Hindlimb muscle (tissue), 1 donor: ENCODE measurements around the gene ASCL3. TPM values are rescaled to one million over a fixed set of nuclear protein-coding genes. Genes with fewer than 3 reads are reported as not detected.
"Not testable (repeated sequence)": the region's sequence is repeated elsewhere in the genome, so short reads cannot be mapped to it uniquely, and the experiment has no call there.

Source experiments
- DNase-seq: peaks from one replicate; pipeline ENCODE4 v3.0.0-alpha.2; 2013
- polyA plus RNA-seq: library from polyadenylated mRNA; unstranded; fragments of 120-200 nt; gene quantifications from one replicate; pipeline ENCODE4 v1.2.1, GENCODE V29; 2013; ENCODE audit not compliant: insufficient read length

ASCL3 gene
- polyA plus RNA-seq, 1 donor: not detected

- no peak for DNase-seq
Observed at GRCh38 chr11:8910649-8911026, 32.2 kb downstream of the ASCL3 start.

GRCh38 chr11:8908099-8908498 lies 34.7 kb downstream of the ASCL3 start:
- no peak for DNase-seq

- DNase-seq: no peak
Observed at GRCh38 chr11:8907116-8907515, 35.7 kb downstream of the ASCL3 start.

GRCh38 chr11:8905528-8906165 lies 37.2 kb downstream of the ASCL3 start:
- DNase-seq: no peak

- no peak for DNase-seq
Observed at GRCh38 chr11:8899119-8899753, 43.6 kb downstream of the ASCL3 start.

- DNase-seq: not testable (repeated sequence)
Observed at GRCh38 chr11:8891185-8891584, 51.6 kb downstream of the ASCL3 start.

Other genes with a start within 250 kb of the ASCL3 start
- 22.0 TPM for gene AKIP1, start 31.8 kb downstream of the ASCL3 start, polyA plus RNA-seq
- gene C11orf16, start 10.1 kb downstream of the ASCL3 start, polyA plus RNA-seq: 0.25 TPM
- 35.3 TPM for gene TMEM9B, start 21.4 kb upstream of the ASCL3 start, polyA plus RNA-seq
- gene NRIP3, start 61.0 kb upstream of the ASCL3 start, polyA plus RNA-seq: 1.3 TPM
- 25.0 TPM for gene SCUBE2, start 148.6 kb upstream of the ASCL3 start, polyA plus RNA-seq